ENCODE results near the gene RBM39. TPM values are rescaled to one million over a fixed set of nuclear protein-coding genes. Genes with fewer than 3 reads are reported as not detected.
"Not testable (repeated sequence)": the region's sequence is repeated elsewhere in the genome, so short reads cannot be mapped to it uniquely, and the experiment has no call there.

Gene RBM39
- total RNA-seq, 1 donor from 2014 or later, result 488 TPM

- Mint-ChIP-seq H3K4me3 (no peak overlapping the region), H3K4me1 (no peaks in the 10 kb centered on the region), H3K9me3 (peaks cover 6% of the 10 kb centered on the region), H3K27ac (no peak overlapping the region), H3K27me3 (ENCODE audit: low read depth) (no peaks in the 10 kb centered on the region), H3K36me3 (no peaks in the 10 kb centered on the region)
- no peak for TF ChIP-seq CTCF (IDR thresholded peaks at IDR 0.05; ENCODE audit: unreplicated experiment)
- no peak for DNase-seq (ENCODE audit: low spot score in 2 of 2, unreplicated experiment in 2 of 2)
Observed at GRCh38 chr20:35757098-35757705, 15.1 kb upstream of the RBM39 start.

- Mint-ChIP-seq H3K4me1 (no peaks in the 10 kb centered on the region), H3K9me3 (peaks cover 6% of the 10 kb centered on the region), H3K27me3 (ENCODE audit: low read depth) (no peaks in the 10 kb centered on the region), H3K36me3 (no peaks in the 10 kb centered on the region), H3K4me3 (no peak overlapping the region), H3K27ac (no peak overlapping the region)
- no peak for TF ChIP-seq CTCF (IDR thresholded peaks at IDR 0.05; ENCODE audit: unreplicated experiment)
- no peak for DNase-seq (ENCODE audit: low spot score in 2 of 2, unreplicated experiment in 2 of 2)
Observed at GRCh38 chr20:35756404-35756803, 14.3 kb upstream of the RBM39 start.

GRCh38 chr20:35750611-35751010 is 8.6 kb upstream of the RBM39 start:
- no peak overlapping the region for H3K27ac Mint-ChIP-seq
- no peaks in the 10 kb centered on the region for H3K36me3 Mint-ChIP-seq
- H3K4me1 Mint-ChIP-seq, result no peaks in the 10 kb centered on the region
- no peak for TF ChIP-seq CTCF (IDR thresholded peaks at IDR 0.05; ENCODE audit: unreplicated experiment)
- no peak overlapping the region for H3K4me3 Mint-ChIP-seq
- peaks cover 3% of the 10 kb centered on the region for H3K27me3 Mint-ChIP-seq (ENCODE audit: low read depth)
- peaks cover 6% of the 10 kb centered on the region for H3K9me3 Mint-ChIP-seq
- DNase-seq (ENCODE audit: low spot score in 2 of 2, unreplicated experiment in 2 of 2), result no peak

GRCh38 chr20:35744492-35744841 is 2.4 kb upstream of the RBM39 start:
- not testable (repeated sequence) for DNase-seq (ENCODE audit: low spot score in 2 of 2, unreplicated experiment in 2 of 2); H3K4me3 Mint-ChIP-seq; H3K36me3 Mint-ChIP-seq; H3K9me3 Mint-ChIP-seq; H3K27me3 Mint-ChIP-seq (ENCODE audit: low read depth); H3K27ac Mint-ChIP-seq
- H3K4me1 Mint-ChIP-seq, result peaks cover 27% of the 10 kb centered on the region

DNA sequence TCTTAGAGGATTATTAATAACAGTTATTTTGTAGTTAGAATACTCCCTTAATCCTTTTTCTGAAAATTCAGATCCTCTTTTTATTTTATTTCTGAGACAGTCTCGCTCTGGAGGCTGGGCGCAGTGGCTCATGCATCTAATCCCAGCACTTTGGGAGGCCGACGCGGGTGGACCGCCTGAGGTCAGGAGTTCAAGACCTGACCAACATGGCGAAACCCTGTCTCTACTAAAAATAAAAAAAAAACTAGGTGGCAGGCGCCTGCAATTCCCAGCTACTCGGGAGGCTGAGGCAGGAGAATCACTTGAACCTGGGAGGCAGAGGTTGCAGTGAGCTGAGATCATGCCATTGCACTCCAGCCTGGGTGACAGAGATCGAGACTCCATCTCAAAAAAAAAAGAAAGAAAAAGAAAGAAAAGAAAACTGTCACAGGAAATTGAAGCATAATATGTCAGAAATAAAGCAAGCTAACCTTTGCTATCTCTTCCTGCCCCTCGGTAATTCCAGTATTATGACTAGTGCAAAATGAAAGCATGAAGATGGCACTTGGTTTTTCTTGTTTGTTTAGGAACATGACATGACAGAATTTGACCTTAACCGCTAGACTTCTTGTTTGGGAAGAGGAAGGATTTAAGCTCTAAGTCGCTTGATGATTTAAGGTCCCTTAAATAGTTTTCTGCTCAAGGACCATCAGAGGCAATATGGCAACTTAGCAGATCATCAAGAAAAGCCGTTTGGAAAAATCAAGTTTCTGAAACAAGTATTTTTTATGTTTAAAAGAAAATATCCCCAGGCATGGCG is 1.8 kb upstream of the RBM39 start:
- DNase-seq (ENCODE audit: low spot score in 2 of 2, unreplicated experiment in 2 of 2), result no peak
- H3K27ac Mint-ChIP-seq, result peak overlapping the region; percentile 100
- peak overlapping the region; percentile 100 for H3K4me3 Mint-ChIP-seq
- no peaks in the 10 kb centered on the region for H3K27me3 Mint-ChIP-seq (ENCODE audit: low read depth)
- peaks cover 30% of the 10 kb centered on the region for H3K4me1 Mint-ChIP-seq
- no peak for TF ChIP-seq CTCF (IDR thresholded peaks at IDR 0.05; ENCODE audit: unreplicated experiment)
- no peaks in the 10 kb centered on the region for H3K9me3 Mint-ChIP-seq
- H3K36me3 Mint-ChIP-seq, result peaks cover 12% of the 10 kb centered on the region

GRCh38 chr20:35742741-35743523 is 872 bp upstream of the RBM39 start:
- DNase-seq (ENCODE audit: low spot score in 2 of 2, unreplicated experiment in 2 of 2), result no peak
- H3K4me3 Mint-ChIP-seq, result peak overlapping the region; percentile 100

More at GRCh38 chr20:35742741-35743523, 872 bp upstream of the RBM39 start:
- peak overlapping the region; percentile 100 for H3K27ac Mint-ChIP-seq
- peaks cover 38% of the 10 kb centered on the region for H3K4me1 Mint-ChIP-seq
- H3K9me3 Mint-ChIP-seq, result no peaks in the 10 kb centered on the region
- no peak for TF ChIP-seq CTCF (IDR thresholded peaks at IDR 0.05; ENCODE audit: unreplicated experiment)
- no peaks in the 10 kb centered on the region for H3K27me3 Mint-ChIP-seq (ENCODE audit: low read depth)
- peaks cover 22% of the 10 kb centered on the region for H3K36me3 Mint-ChIP-seq

Data from mesothelial cell of epicardium (in vitro differentiated cells).